GM12873 (cell line): Measurements from ENCODE around the gene EPN2.

Experiments used
- TF ChIP-seq, protein P1 (sequence below): IDR thresholded peaks from 2 replicates; pipeline ENCODE4 v1.5.1; 2012; ENCODE audit warnings: low read depth, mild to moderate bottlenecking, moderate library complexity, low read length, control low read depth; ENCODE audit not compliant: insufficient read depth; ENCODE audit errors: missing control alignments

Gene EPN2

GRCh38 chr17:19263641-19264051 is 26.5 kb downstream of the EPN2 start:
- TF ChIP-seq, protein P1, sequence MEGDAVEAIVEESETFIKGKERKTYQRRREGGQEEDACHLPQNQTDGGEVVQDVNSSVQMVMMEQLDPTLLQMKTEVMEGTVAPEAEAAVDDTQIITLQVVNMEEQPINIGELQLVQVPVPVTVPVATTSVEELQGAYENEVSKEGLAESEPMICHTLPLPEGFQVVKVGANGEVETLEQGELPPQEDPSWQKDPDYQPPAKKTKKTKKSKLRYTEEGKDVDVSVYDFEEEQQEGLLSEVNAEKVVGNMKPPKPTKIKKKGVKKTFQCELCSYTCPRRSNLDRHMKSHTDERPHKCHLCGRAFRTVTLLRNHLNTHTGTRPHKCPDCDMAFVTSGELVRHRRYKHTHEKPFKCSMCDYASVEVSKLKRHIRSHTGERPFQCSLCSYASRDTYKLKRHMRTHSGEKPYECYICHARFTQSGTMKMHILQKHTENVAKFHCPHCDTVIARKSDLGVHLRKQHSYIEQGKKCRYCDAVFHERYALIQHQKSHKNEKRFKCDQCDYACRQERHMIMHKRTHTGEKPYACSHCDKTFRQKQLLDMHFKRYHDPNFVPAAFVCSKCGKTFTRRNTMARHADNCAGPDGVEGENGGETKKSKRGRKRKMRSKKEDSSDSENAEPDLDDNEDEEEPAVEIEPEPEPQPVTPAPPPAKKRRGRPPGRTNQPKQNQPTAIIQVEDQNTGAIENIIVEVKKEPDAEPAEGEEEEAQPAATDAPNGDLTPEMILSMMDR: no peak

DNA sequence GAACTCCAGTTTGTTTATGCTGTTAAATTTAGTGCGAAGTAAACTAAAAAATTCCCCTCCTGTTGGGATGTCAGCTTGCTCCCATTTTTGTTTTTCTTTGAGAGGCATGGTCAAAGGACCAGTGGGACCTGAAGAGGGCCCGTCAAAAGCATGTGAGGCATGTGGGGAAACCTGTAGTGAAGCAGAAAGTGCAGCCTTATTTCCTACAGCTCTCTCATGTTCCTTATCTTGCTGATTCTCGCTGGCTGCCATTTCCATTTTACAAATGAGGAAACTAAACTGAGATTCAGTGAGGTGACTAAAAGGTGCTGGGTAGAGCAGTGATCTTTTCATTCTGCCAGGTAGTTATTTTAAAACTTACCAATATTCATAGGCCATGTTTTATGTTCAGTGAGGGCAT is 27.1 kb downstream of the EPN2 start:
- TF ChIP-seq, protein P1: no peak

- TF ChIP-seq, protein P1: no peak
Observed at GRCh38 chr17:19264681-19265080, 27.5 kb downstream of the EPN2 start.

GRCh38 chr17:19265755-19266154 is 28.6 kb downstream of the EPN2 start:
- TF ChIP-seq, protein P1: no peak

GRCh38 chr17:19268611-19269010 is 31.4 kb downstream of the EPN2 start:
- TF ChIP-seq, protein P1: no peak

DNA sequence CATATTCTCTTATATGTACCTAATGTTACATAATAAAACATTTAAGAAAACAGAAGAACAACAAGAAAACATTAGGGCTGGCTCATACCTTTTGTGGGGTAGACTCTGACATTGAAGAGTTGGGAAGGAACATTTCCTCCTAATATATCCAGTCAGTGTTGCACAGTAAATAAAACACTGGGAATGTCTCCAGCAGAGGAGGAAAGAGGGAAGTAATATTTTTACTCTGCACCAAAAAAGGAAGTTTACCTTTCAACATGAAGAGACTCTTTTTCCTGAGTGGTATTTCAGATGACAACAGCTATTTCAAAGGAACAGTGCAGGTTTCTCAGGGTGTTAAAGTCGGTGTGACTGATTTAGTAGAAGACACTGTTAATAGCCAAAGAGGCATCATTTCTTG is 31.9 kb downstream of the EPN2 start:
- TF ChIP-seq, protein P1: no peak

DNA sequence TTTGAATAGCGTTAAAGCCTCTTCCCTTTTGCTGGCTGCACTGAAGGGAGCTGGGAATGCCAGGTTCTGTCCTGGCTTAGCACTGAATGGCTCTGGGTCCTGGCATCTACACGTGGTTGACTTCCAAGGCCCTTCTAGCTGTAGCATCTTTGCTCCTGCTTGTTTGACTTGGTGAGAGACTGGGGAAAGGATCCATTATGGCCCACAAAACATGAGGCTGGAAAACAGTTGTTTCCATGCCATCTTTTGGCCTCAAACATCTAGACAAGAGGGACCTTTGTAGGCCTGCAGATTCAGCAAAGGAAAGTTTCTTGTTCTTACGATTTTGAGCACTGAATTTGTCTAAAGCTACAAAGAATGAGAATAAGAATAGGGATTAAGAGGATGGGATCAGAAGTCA is 32.5 kb downstream of the EPN2 start:
- TF ChIP-seq, protein P1: no peak

GRCh38 chr17:19270347-19270703 is 33.2 kb downstream of the EPN2 start:
- TF ChIP-seq, protein P1: no peak
